Measurements from ENCODE around the gene RAPGEF2. TPM values are rescaled to one million over a fixed set of nuclear protein-coding genes. Genes with fewer than 3 reads are reported as not detected.

Gene RAPGEF2
- total and polyA plus RNA-seq, 2 experiments from 2014 or later = 8.4 to 79.3 TPM

- Histone ChIP-seq H4K20me1 (ENCODE audit: insufficient read depth, poor library complexity, severe bottlenecking) (peaks cover 55% of the 10 kb centered on the region), H3K4me1 (ENCODE audit: insufficient read depth) (peaks cover 9% of the 10 kb centered on the region), H3K36me3 (replicated peaks; ENCODE audit: insufficient read depth, low read depth) (no peaks in the 10 kb centered on the region), H3K9me2 (replicated peaks; ENCODE audit: insufficient read depth) (no peaks in the 10 kb centered on the region), H3K27ac (no peak overlapping the region), H3K9me3 (ENCODE audit: low read depth) (no peaks in the 10 kb centered on the region), H2AFZ (no peak overlapping the region), H3K27me3 (no peaks in the 10 kb centered on the region), H3K4me2 (no peak overlapping the region), H3K4me3 (no peak overlapping the region), H3K79me2 (peaks cover 98% of the 10 kb centered on the region)
- DNase-seq (ENCODE audit: low spot score) = no peak
- WGBS (ENCODE audit: low lambda C conversion rate, missing lambda C conversion rate) = 82% methylated on average over 4 of the region's 4 CpGs
- TF ChIP-seq, protein P1, sequence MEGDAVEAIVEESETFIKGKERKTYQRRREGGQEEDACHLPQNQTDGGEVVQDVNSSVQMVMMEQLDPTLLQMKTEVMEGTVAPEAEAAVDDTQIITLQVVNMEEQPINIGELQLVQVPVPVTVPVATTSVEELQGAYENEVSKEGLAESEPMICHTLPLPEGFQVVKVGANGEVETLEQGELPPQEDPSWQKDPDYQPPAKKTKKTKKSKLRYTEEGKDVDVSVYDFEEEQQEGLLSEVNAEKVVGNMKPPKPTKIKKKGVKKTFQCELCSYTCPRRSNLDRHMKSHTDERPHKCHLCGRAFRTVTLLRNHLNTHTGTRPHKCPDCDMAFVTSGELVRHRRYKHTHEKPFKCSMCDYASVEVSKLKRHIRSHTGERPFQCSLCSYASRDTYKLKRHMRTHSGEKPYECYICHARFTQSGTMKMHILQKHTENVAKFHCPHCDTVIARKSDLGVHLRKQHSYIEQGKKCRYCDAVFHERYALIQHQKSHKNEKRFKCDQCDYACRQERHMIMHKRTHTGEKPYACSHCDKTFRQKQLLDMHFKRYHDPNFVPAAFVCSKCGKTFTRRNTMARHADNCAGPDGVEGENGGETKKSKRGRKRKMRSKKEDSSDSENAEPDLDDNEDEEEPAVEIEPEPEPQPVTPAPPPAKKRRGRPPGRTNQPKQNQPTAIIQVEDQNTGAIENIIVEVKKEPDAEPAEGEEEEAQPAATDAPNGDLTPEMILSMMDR (IDR thresholded peaks at IDR 0.05; ENCODE audit: poor library complexity) = no peak
- TF ChIP-seq EZH2 (IDR thresholded peaks at IDR 0.05; ENCODE audit: borderline replicate concordance) (no peak), EZH2phosphoT487 (IDR thresholded peaks at IDR 0.05; ENCODE audit: low read depth, severe bottlenecking, unreplicated experiment) (no peak)
These were observed 41.3 kb downstream of the RAPGEF2 start for GRCh38 chr4:159144112-159144694.

DNA sequence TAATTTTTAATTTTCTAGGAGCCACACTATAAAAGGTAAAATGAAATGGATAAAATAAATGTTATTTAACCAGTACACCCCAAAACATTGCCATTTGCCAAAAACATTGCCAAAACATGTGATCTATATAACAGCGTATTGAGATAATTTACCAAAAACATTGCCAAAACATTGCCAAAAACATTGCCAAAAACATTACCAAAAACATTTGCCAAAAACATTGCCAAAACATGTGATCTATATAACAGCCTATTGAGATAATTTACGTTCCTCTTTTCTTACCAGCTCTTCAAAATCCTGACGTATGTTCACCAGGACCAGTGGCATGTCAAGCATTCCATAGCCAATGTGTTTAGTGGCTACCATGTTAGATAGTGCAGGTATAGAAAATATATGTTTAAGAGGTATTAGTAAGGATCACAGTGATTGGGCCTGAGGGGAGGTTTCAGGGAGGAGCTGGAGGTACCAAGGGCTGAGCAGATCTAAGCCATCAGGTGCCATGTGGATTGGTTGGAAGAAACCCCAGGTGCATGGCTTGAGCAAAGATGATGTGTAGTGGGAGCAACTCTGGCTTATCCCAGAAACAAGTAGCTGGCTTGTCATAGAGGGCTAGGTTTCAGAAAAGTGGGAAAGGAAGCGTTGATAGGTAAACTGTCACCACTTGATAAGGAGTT lies 42.6 kb downstream of the RAPGEF2 start:
- no peak overlapping the region for H3K4me2 ChIP-seq
- H3K27ac ChIP-seq = no peak overlapping the region
- H3K4me1 ChIP-seq (ENCODE audit: insufficient read depth) = peaks cover 9% of the 10 kb centered on the region
- no peaks in the 10 kb centered on the region for H3K27me3 ChIP-seq
- DNase-seq (ENCODE audit: low spot score) = no peak
- H3K36me3 ChIP-seq (replicated peaks; ENCODE audit: insufficient read depth, low read depth) = no peaks in the 10 kb centered on the region
- no peaks in the 10 kb centered on the region for H3K9me2 ChIP-seq (replicated peaks; ENCODE audit: insufficient read depth)
- peaks cover 64% of the 10 kb centered on the region for H4K20me1 ChIP-seq (ENCODE audit: insufficient read depth, poor library complexity, severe bottlenecking)
- no peak for TF ChIP-seq EZH2phosphoT487 (IDR thresholded peaks at IDR 0.05; ENCODE audit: low read depth, severe bottlenecking, unreplicated experiment)
- TF ChIP-seq, protein P1 (IDR thresholded peaks at IDR 0.05; ENCODE audit: poor library complexity) = no peak
- TF ChIP-seq EZH2 (IDR thresholded peaks at IDR 0.05; ENCODE audit: borderline replicate concordance) = no peak
- H3K4me3 ChIP-seq = no peak overlapping the region
- H3K79me2 ChIP-seq = peaks cover 98% of the 10 kb centered on the region
- WGBS (ENCODE audit: low lambda C conversion rate, missing lambda C conversion rate) = 95% methylated on average over 4 of the region's 4 CpGs
- H3K9me3 ChIP-seq (ENCODE audit: low read depth) = no peaks in the 10 kb centered on the region
- H2AFZ ChIP-seq = no peak overlapping the region

DNA sequence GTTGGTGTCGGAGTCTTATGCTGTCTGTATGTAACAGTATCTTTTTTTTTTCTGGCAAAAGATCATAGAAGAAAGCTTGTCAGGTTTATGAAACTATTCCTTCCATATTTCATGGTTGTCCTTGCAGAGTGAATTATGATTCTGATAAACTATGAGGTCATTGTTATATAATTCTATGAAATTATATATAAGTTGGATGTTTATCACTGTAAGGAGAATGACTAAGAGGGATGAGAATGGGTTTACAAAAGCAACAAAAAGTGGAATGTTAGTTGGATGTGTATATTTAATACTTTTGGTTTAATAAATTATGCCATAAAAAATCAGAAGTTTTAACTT lies 43.1 kb downstream of the RAPGEF2 start:
- Histone ChIP-seq H4K20me1 (ENCODE audit: insufficient read depth, poor library complexity, severe bottlenecking) (peaks cover 66% of the 10 kb centered on the region), H3K9me3 (ENCODE audit: low read depth) (no peaks in the 10 kb centered on the region), H3K4me1 (ENCODE audit: insufficient read depth) (peaks cover 6% of the 10 kb centered on the region), H3K9me2 (replicated peaks; ENCODE audit: insufficient read depth) (no peaks in the 10 kb centered on the region), H3K4me2 (no peak overlapping the region), H3K36me3 (replicated peaks; ENCODE audit: insufficient read depth, low read depth) (no peaks in the 10 kb centered on the region), H3K27ac (no peak overlapping the region), H3K4me3 (no peak overlapping the region), H3K79me2 (peaks cover 98% of the 10 kb centered on the region), H3K27me3 (no peaks in the 10 kb centered on the region), H2AFZ (no peak overlapping the region)
- TF ChIP-seq EZH2 (IDR thresholded peaks at IDR 0.05; ENCODE audit: borderline replicate concordance) (no peak), EZH2phosphoT487 (IDR thresholded peaks at IDR 0.05; ENCODE audit: low read depth, severe bottlenecking, unreplicated experiment) (no peak)
- TF ChIP-seq, protein P1 (IDR thresholded peaks at IDR 0.05; ENCODE audit: poor library complexity) = no peak
- 100% methylated on average over 1 of the region's 1 CpG for WGBS (ENCODE audit: low lambda C conversion rate, missing lambda C conversion rate)
- no peak for DNase-seq (ENCODE audit: low spot score)

Data from hepatocyte (in vitro differentiated cells).